Measurements from ENCODE around the gene SCYL1. TPM values are rescaled to one million over a fixed set of nuclear protein-coding genes. Genes with fewer than 3 reads are reported as not detected.

The SCYL1 gene
- total RNA-seq, 1 donor from 2014 or later = 75.7 TPM

DNA sequence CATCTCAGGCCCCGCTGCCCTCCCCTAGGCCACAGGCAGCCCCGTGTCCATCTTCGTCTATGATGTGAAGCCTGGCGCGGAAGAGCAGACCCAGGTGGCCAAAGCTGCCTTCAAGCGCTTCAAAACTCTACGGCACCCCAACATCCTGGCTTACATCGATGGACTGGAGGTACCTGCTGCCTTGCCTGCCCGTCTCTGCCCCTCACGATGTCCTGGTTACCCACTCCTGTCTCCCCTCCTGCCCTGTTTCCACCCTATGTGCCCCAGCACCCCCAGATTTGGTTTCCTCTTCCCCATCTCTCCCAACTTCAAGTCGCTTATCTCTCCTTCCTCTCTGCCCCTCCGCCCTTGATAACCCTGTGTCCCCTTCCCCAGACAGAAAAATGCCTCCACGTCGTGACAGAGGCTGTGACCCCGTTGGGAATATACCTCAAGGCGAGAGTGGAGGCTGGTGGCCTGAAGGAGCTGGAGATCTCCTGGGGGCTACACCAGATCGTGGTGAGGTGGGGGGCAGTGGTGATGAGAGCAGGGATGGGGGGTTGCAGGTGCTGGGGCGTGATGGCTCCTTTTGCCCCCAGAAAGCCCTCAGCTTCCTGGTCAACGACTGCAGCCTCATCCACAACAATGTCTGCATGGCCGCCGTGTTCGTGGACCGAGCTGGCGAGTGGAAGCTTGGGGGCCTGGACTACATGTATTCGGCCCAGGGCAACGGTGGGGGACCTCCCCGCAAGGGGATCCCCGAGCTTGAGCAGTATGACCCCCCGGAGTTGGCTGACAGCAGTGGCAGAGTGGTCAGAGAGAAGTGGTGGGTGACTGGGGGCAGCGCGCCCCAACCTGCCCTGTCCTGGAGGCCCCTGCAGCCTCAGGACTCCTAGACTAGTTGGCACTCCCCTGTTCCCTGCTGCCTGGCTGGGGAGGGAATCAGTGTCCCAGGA, 930 bp downstream of the SCYL1 start:
- H3K27ac Mint-ChIP-seq = peak overlapping the region; percentile 66
- no peaks in the 10 kb centered on the region for H3K9me3 Mint-ChIP-seq
- intact Hi-C loops (cut with micrococcal nuclease) = no loop called here
- TF ChIP-seq CTCF (IDR thresholded peaks at IDR 0.05) = no peak
- ChIA-PET CTCF (interaction anchor here (1.2 to 3.6 kb wide), 2 partner anchors 15 to 334 kb away, joined by 4 to 12 read pairs; no protein-coding TSS in a partner anchor), POLR2A (interaction anchor here (0.6 to 4.5 kb wide), 25 partner anchors 10 to 359 kb away, joined by 3 to 37 read pairs (median 5); partner anchors contain the start of genes DPF2, EHBP1L1, MALAT1 and NEAT1)
- peaks cover 34% of the 10 kb centered on the region for H3K36me3 Mint-ChIP-seq (ENCODE audit: low read depth)
- H3K4me1 Mint-ChIP-seq = peaks cover 47% of the 10 kb centered on the region
- H3K27me3 Mint-ChIP-seq = no peaks in the 10 kb centered on the region
- ATAC-seq (ENCODE audit: low read depth) (no peak), DNase-seq (no peak)
- H3K4me3 Mint-ChIP-seq = peak overlapping the region; percentile 81

GRCh38 chr11:65526744-65527143, 1.9 kb downstream of the SCYL1 start:
- intact Hi-C loops (cut with micrococcal nuclease) = no loop called here

DNA sequence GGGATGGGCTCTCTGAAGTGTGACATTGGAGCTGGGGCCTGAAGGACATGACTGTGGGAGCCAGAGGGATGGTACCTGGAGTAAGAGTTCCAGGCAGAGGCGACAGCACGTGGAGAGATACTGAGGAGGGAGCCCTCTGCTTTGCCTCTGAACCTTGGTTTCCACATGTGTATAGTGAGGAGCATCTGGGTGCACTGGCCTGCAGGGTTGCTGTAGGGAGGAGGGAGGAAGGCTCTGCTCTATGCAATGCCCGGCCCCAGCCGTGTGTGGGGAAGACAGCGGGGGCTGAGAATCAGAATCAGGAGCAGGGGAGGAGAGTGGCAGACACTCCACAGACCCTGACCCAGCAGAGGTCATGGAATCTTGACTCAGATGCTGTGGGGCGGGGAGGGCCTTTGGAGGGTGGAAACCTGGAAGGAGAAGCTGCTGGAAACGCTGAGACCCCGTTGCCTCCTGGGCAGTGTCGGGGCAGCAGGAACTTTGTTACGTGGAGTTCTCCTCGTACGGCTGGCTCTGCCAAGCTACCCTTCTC, 4.0 kb downstream of the SCYL1 start:
- intact Hi-C loops (cut with micrococcal nuclease) = no loop called here
- DNase-seq = no peak
- no peak overlapping the region for H3K27ac Mint-ChIP-seq

More at GRCh38 chr11:65526744-65527143, 1.9 kb downstream of the SCYL1 start:
- ATAC-seq (ENCODE audit: low read depth) (no peak), DNase-seq (no peak)
- ChIA-PET POLR2A (interaction anchor here (0.6 to 4.5 kb wide), 5 partner anchors 11 to 360 kb away, joined by 3 to 37 read pairs (median 10); partner anchors contain the start of genes MALAT1 and PCNX3), CTCF (interaction anchor here (3.6 kb wide), 1 partner anchor 14 kb away, joined by 12 read pairs; no protein-coding TSS in a partner anchor)
- peak overlapping the region; percentile 28 for H3K4me3 Mint-ChIP-seq
- TF ChIP-seq CTCF (IDR thresholded peaks at IDR 0.05) = no peak
- no peaks in the 10 kb centered on the region for H3K9me3 Mint-ChIP-seq
- no peak overlapping the region for H3K27ac Mint-ChIP-seq
- no peaks in the 10 kb centered on the region for H3K27me3 Mint-ChIP-seq
- H3K4me1 Mint-ChIP-seq = peaks cover 44% of the 10 kb centered on the region
- H3K36me3 Mint-ChIP-seq (ENCODE audit: low read depth) = peaks cover 43% of the 10 kb centered on the region

GRCh38 chr11:65529475-65530156, 4.7 kb downstream of the SCYL1 start:
- Mint-ChIP-seq H3K4me3 (no peak overlapping the region), H3K9me3 (no peaks in the 10 kb centered on the region), H3K27ac (no peak overlapping the region), H3K27me3 (no peaks in the 10 kb centered on the region), H3K4me1 (peaks cover 18% of the 10 kb centered on the region), H3K36me3 (ENCODE audit: low read depth) (peaks cover 65% of the 10 kb centered on the region)
- intact Hi-C loops (cut with micrococcal nuclease) = no loop called here
- DNase-seq = no peak
- POLR2A ChIA-PET = interaction anchor here (1.2 kb wide), 1 partner anchor 30 kb away, joined by 4 read pairs; the partner anchor contains the start of gene MALAT1
- TF ChIP-seq CTCF (IDR thresholded peaks at IDR 0.05) = no peak
- CTCF ChIA-PET = no interaction called here
- no peak for ATAC-seq (ENCODE audit: low read depth)

More for the DNA sequence above, 4.0 kb downstream of the SCYL1 start:
- no peak for TF ChIP-seq CTCF (IDR thresholded peaks at IDR 0.05)
- Mint-ChIP-seq H3K4me1 (peaks cover 25% of the 10 kb centered on the region), H3K9me3 (no peaks in the 10 kb centered on the region), H3K36me3 (ENCODE audit: low read depth) (peaks cover 60% of the 10 kb centered on the region), H3K4me3 (no peak overlapping the region), H3K27me3 (no peaks in the 10 kb centered on the region)
- ChIA-PET CTCF (no interaction called here), POLR2A (interaction anchor here (0.7 kb wide), 1 partner anchor 18 kb away, joined by 4 read pairs; no protein-coding TSS in a partner anchor)
- ATAC-seq (ENCODE audit: low read depth) = no peak

Data from activated B cell treated with CpG ODN at 0.5 μM for 24 hours (primary cell).